ENCODE results near the gene CXorf38. TPM values are rescaled to one million over a fixed set of nuclear protein-coding genes. Genes with fewer than 3 reads are reported as not detected.

CXorf38 gene
- total RNA-seq, 3 donors from 2014 or later: 12.6 to 15.1 (median 14.4) TPM

Other genes with a start within 250 kb of the CXorf38 start
- 10 to 100 TPM; 49.2 to 60.3 (median 54.3) TPM for gene ATP6AP2, start 66.6 kb downstream of the CXorf38 start, total RNA-seq
- gene MPC1L, start 24.1 kb downstream of the CXorf38 start, total RNA-seq: not detected
- 10 to 100 TPM; 19.6 to 30.8 (median 26.4) TPM for gene MED14, start 88.0 kb upstream of the CXorf38 start, total RNA-seq